AG04450 (cell line): Measurements from ENCODE around the gene CTH. TPM values are rescaled to one million over a fixed set of nuclear protein-coding genes. Genes with fewer than 3 reads are reported as not detected.
A peak's percentile ranks its signal among the peaks of the same experiment; 100 is the strongest.

Experiments
- CTCF ChIA-PET: fragments of 300-600, 350-600 bp; formaldehyde crosslinking; extraction: SDS; loops from one replicate; lab custom pipeline; 2022; ENCODE audit warnings: antibody characterized with exemption, inconsistent platforms; lab: Charles Lee
- POLR2A ChIA-PET: fragments of 350-600 bp; formaldehyde crosslinking; extraction: SDS; loops from one replicate; lab custom pipeline; 2021; ENCODE audit warnings: antibody characterized with exemption, inconsistent platforms; lab: Yijun Ruan, JAX
- DNase-seq: peaks from one replicate; pipeline ENCODE4 v3.0.0-alpha.2; 2011; ENCODE audit warnings: low read depth, low spot score
- H3K27ac ChIP-seq: one replicate; pipeline ENCODE4 v1.5.1; 2012; ENCODE audit warnings: low read depth, low read length, control low read depth
- H3K27me3 ChIP-seq: one replicate; pipeline ENCODE4 v1.6.0; 2012; ENCODE audit warnings: low read length; ENCODE audit not compliant: control insufficient read depth, insufficient read depth
- H3K4me3 ChIP-seq: 2 replicates; pipeline ENCODE4 v1.5.1; 2011; ENCODE audit warnings: mild to moderate bottlenecking, low read depth, low read length, control low read depth
- H3K9me3 ChIP-seq: 2 replicates; pipeline ENCODE4 v1.5.1; 2012; ENCODE audit warnings: low read length; ENCODE audit not compliant: control insufficient read depth, insufficient read depth
- CTCF ChIP-seq: IDR thresholded peaks from 2 replicates; pipeline ENCODE4 v1.5.1; 2011; ENCODE audit warnings: low read depth, low read length, control low read depth, inconsistent platforms
- polyA plus RNA-seq: library from polyadenylated mRNA; depleted of rRNA; stranded (reverse); fragments of >200 nt; gene quantifications from 2 replicates; pipeline ENCODE4 v1.2.3, GENCODE V29; 2011

The CTH gene
- polyA plus RNA-seq, 1 experiment = 9.6 TPM

- H3K4me3 ChIP-seq = no peak overlapping the region
- no peak for TF ChIP-seq CTCF
- POLR2A ChIA-PET = no interaction called here
- H3K9me3 ChIP-seq = no peaks in the 10 kb centered on the region
- CTCF ChIA-PET = interaction anchor here (0.7 kb wide), 1 partner anchor 162 kb away, joined by 3 read pairs; no protein-coding TSS in a partner anchor
- no peak overlapping the region for H3K27ac ChIP-seq
- no peaks in the 10 kb centered on the region for H3K27me3 ChIP-seq
- DNase-seq = no peak
These were observed 72.3 kb downstream of the CTH start for GRCh38 chr1:70483342-70483741.

GRCh38 chr1:70485624-70486023 is 74.6 kb downstream of the CTH start:
- CTCF ChIA-PET = no interaction called here

GRCh38 chr1:70486676-70487458 is 75.8 kb downstream of the CTH start:
- H3K9me3 ChIP-seq = peaks cover 3% of the 10 kb centered on the region; the same call in 1 of the 2 replicates
- CTCF ChIA-PET = interaction anchor here (0.7 to 1.3 kb wide), 4 partner anchors 9 to 353 kb away, joined by 3 to 7 read pairs (median 5); no protein-coding TSS in a partner anchor
- DNase-seq = peak; percentile 81

More at GRCh38 chr1:70485624-70486023, 74.6 kb downstream of the CTH start:
- POLR2A ChIA-PET = no interaction called here
- Histone ChIP-seq H3K9me3 (peaks cover 3% of the 10 kb centered on the region; the same call in 1 of the 2 replicates), H3K4me3 (no peak overlapping the region), H3K27me3 (no peaks in the 10 kb centered on the region), H3K27ac (no peak overlapping the region)
- TF ChIP-seq CTCF = no peak
- DNase-seq = no peak

GRCh38 chr1:70487459-70487815 is 76.4 kb downstream of the CTH start:
- POLR2A ChIA-PET = interaction anchor here (0.7 to 1.4 kb wide), 3 partner anchors 18 to 440 kb away, joined by 3 to 5 read pairs (median 4); partner anchors contain the start of gene ANKRD13C
- no peak for DNase-seq
- CTCF ChIA-PET = interaction anchor here (0.7 to 1.3 kb wide), 4 partner anchors 9 to 354 kb away, joined by 3 to 7 read pairs (median 5); no protein-coding TSS in a partner anchor
- TF ChIP-seq CTCF = no peak
- no peak overlapping the region for H3K27ac ChIP-seq
- no peak overlapping the region for H3K4me3 ChIP-seq
- H3K9me3 ChIP-seq = peaks cover 3% of the 10 kb centered on the region; the same call in 1 of the 2 replicates
- H3K27me3 ChIP-seq = no peaks in the 10 kb centered on the region

More at GRCh38 chr1:70486676-70487458, 75.8 kb downstream of the CTH start:
- Histone ChIP-seq H3K27me3 (no peaks in the 10 kb centered on the region), H3K4me3 (no peak overlapping the region), H3K27ac (peak overlapping the region; percentile 62)
- POLR2A ChIA-PET = interaction anchor here (0.7 to 1.4 kb wide), 3 partner anchors 18 to 441 kb away, joined by 3 to 5 read pairs (median 4); partner anchors contain the start of gene ANKRD13C
- peak; percentile 14; the same call in 1 of the 2 replicates for TF ChIP-seq CTCF
